Neutrophil (primary cell): Measurements from ENCODE around the gene AKT3.

Experiments
- H3K27ac ChIP-seq: fragments of 200-600 bp; sonication (generic); 2 replicates; pipeline ENCODE4 v1.5.1; 2016; ENCODE audit warnings: mild to moderate bottlenecking, moderate library complexity
- H3K27me3 ChIP-seq: fragments of 200-600 bp; sonication (generic); 2 replicates; pipeline ENCODE4 v1.6.0; 2016; ENCODE audit warnings: mild to moderate bottlenecking
- H3K36me3 ChIP-seq: fragments of 200-600 bp; sonication (generic); 2 replicates; pipeline ENCODE4 v1.5.1; 2017
- H3K4me1 ChIP-seq, 2 experiments: fragments of 200-600 bp in 1 of 2; sonication (generic) in 1 of 2; 1 replicate in 1 of 2; 2 replicates in 1 of 2; pipeline versions ENCODE4 v1.5.1 to v1.6.1; 2013 to 2016; ENCODE audit warnings: low read depth in 1 of 2, low read length in 1 of 2, mild to moderate bottlenecking in 1 of 2, moderate library complexity in 1 of 2; ENCODE audit not compliant: control insufficient read depth in 1 of 2, insufficient read depth in 1 of 2
- H3K4me3 ChIP-seq, 2 experiments: fragments of 200-600 bp in 1 of 2; sonication (generic) in 1 of 2; 1 replicate in 1 of 2; 2 replicates in 1 of 2; pipeline ENCODE4 v1.5.1; 2013 to 2016; ENCODE audit warnings: low read depth in 1 of 2, low read length in 1 of 2, mild to moderate bottlenecking in 1 of 2, moderate library complexity in 1 of 2
- H3K9me3 ChIP-seq: fragments of 200-600 bp; sonication (generic); 2 replicates; pipeline ENCODE4 v1.5.1; 2016
- TF ChIP-seq, protein P1 (sequence below): fragments of 200-600 bp; sonication (generic); IDR thresholded peaks from 2 replicates; pipeline ENCODE4 v1.5.1; 2016; ENCODE audit warnings: antibody characterized with exemption

AKT3 gene

DNA sequence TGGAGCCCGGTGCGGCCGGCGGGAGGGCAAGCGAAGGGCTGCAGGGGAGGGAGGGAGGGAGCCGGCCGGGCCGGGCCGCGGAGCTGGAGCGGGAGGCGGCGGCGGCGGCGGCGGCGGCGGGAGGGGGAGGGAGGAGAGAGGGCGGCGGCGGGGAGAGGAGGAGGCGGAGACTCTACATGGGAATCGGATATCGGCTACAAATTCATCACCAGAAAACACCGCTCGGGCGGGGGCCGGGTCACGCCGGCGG lies at the start of gene AKT3:
AKT3 (minus strand) TSS at position 42 of the 250 bp plus-strand sequence. CDS start 7,073 bp downstream, outside the sequence.
- H3K27me3 ChIP-seq: peaks cover 92% of the 10 kb centered on the region

DNA sequence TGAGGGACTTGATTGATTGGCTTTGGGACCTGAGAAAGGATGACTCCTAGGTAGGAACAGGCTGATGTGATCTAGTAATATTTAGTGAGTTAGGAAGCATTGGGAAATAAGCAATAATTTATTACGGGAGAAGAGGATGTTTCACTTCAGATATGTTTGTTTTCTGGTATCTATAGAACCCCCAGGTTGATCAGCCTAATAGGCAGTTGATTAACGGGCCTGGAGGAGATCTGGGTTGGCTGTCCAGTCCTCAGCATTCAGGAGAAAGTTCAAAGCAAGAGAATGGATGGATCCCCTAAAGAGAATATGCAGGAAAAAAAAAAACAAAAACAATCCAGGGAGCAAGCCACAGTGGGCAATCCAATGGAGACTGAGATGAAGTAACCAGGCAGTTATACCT lies 48.2 kb upstream of the AKT3 start:
- TF ChIP-seq, protein P1, sequence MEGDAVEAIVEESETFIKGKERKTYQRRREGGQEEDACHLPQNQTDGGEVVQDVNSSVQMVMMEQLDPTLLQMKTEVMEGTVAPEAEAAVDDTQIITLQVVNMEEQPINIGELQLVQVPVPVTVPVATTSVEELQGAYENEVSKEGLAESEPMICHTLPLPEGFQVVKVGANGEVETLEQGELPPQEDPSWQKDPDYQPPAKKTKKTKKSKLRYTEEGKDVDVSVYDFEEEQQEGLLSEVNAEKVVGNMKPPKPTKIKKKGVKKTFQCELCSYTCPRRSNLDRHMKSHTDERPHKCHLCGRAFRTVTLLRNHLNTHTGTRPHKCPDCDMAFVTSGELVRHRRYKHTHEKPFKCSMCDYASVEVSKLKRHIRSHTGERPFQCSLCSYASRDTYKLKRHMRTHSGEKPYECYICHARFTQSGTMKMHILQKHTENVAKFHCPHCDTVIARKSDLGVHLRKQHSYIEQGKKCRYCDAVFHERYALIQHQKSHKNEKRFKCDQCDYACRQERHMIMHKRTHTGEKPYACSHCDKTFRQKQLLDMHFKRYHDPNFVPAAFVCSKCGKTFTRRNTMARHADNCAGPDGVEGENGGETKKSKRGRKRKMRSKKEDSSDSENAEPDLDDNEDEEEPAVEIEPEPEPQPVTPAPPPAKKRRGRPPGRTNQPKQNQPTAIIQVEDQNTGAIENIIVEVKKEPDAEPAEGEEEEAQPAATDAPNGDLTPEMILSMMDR: no peak
- H3K4me1 ChIP-seq: no peaks in the 10 kb centered on the region
- H3K27me3 ChIP-seq: peaks cover 36% of the 10 kb centered on the region
- H3K27ac ChIP-seq: no peak overlapping the region
- H3K9me3 ChIP-seq: no peaks in the 10 kb centered on the region
- H3K4me3 ChIP-seq: no peak overlapping the region
- no peaks in the 10 kb centered on the region for H3K36me3 ChIP-seq

More for the DNA sequence above, at the start of gene AKT3:
- H3K4me3 ChIP-seq: peak within 1 kb of the TSS; percentile 46 to 68
- H3K27ac ChIP-seq: no peak within 1 kb of the TSS
- TF ChIP-seq, protein P1: no peak
- H3K9me3 ChIP-seq: no peaks in the 10 kb centered on the region
- peaks cover 5 to 24% of the 10 kb centered on the region in 2 experiments for H3K4me1 ChIP-seq
- no peaks in the 10 kb centered on the region for H3K36me3 ChIP-seq

DNA sequence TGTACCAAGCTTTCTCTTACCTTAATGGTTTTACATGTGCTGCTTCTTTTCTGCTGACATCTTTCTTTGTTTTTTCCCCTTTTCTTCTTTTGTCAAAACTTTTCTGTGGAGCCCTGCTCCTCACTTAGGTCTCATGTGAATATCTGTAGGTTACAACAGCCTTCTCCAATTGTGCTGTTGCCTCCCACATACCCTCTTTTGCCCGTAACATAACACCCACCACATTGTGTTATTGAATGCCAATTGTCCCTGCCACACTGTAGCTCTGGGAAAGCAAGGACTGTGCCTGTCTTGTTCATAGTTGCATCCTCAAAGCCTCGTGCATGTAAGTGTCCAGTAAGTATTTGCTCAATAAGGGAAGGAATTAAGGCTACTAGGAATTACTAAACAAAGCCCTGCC lies 46.3 kb upstream of the AKT3 start:
- TF ChIP-seq, protein P1: no peak
- Histone ChIP-seq H3K4me1 (no peaks in the 10 kb centered on the region), H3K4me3 (no peak overlapping the region), H3K36me3 (no peaks in the 10 kb centered on the region), H3K9me3 (no peaks in the 10 kb centered on the region), H3K27ac (no peak overlapping the region), H3K27me3 (peaks cover 29% of the 10 kb centered on the region)

DNA sequence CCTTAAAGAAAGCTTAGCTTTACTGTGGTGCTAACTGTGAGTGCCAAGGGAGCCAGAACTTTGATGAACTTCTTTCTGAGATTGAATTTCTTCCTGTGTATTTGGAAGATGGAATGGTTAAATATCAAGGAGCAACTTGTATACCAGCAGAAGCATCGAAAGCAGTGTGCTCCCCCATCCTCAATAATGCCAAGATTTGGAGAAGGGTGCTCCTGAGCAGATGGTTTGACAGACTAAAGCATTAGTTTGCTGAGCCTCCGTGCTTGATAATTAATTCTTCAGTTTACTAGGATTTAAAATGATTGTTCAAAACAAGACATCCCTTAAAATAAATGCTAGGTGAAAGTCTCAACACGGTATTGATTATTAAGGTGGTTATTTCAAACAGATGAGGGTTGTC lies 42.4 kb upstream of the AKT3 start:
- Histone ChIP-seq H3K9me3 (no peaks in the 10 kb centered on the region), H3K27me3 (peaks cover 27% of the 10 kb centered on the region), H3K27ac (no peak overlapping the region), H3K4me1 (no peaks in the 10 kb centered on the region), H3K36me3 (no peaks in the 10 kb centered on the region), H3K4me3 (no peak overlapping the region)
- TF ChIP-seq, protein P1: no peak

DNA sequence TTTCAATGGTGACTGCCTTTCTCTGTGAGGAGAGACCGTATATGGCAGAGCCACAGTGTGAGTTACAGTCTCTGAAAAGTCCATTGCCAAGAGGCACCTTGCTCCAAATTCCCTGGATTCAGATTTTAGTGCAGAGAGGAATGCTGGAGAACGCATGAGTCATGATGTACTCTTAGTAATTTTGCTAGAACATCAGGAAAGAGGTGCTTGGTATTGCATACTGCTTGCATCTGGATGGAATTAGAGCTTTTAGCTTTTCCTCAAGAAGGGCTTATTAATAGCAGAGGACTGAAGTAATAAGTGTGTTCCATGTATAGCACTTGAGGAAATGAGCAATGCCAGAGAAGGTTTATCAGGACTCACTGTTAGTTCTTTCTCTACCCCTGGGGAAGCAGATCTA lies 40.5 kb upstream of the AKT3 start:
- Histone ChIP-seq H3K27ac (no peak overlapping the region), H3K4me3 (no peak overlapping the region), H3K9me3 (no peaks in the 10 kb centered on the region), H3K36me3 (no peaks in the 10 kb centered on the region), H3K27me3 (peaks cover 25% of the 10 kb centered on the region), H3K4me1 (no peaks in the 10 kb centered on the region)
- TF ChIP-seq, protein P1: no peak

DNA sequence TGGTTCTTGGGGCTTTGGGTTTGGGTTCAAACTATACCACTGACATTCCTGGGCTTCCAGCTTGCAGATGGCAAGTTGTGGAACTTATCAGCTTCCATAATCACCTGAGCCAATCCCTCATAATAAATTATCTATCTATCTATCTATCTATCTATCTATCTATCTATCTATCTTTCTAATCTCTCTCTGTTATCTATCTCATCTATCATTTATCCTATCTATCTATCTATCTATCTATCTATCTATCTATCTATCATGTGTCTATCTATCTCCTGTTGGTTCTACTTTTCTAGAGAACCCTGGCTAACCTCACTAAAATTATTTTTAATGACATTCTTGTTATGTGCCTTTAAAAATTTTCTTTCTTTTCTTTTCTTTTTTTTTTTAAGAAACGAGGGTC lies 35.8 kb upstream of the AKT3 start:
- H3K27me3 ChIP-seq: peaks cover 8% of the 10 kb centered on the region
- no peaks in the 10 kb centered on the region for H3K36me3 ChIP-seq
- no peaks in the 10 kb centered on the region for H3K9me3 ChIP-seq
- H3K4me3 ChIP-seq: no peak overlapping the region
- TF ChIP-seq, protein P1: no peak
- no peaks in the 10 kb centered on the region for H3K4me1 ChIP-seq
- H3K27ac ChIP-seq: no peak overlapping the region
